Stimulated activated naive CD8-positive, alpha-beta T cell treated with anti-CD3 and anti-CD28 coated beads, Interleukin-15, amount 100 ng/mL, for 72 hours (primary cell): ENCODE measurements around the gene RNU7-1.
A peak's percentile ranks its signal among the peaks of the same experiment; 100 is the strongest.

Source experiments
- ATAC-seq: fragments of 150-1000 bp; cut with Tn5 transposase; 2 replicates; pipeline ENCODE4 v1.10.0; 2021; ENCODE audit warnings: mild to moderate bottlenecking, moderate library complexity
- DNase-seq, 2 donors: peaks; one replicate each; pipeline ENCODE4 v3.0.0; 2021 to 2022
- H3K27ac Mint-ChIP-seq, 2 donors: one replicate each; pipeline ENCODE4 v1.8.0; 2022; ENCODE audit warnings: mild to moderate bottlenecking in 2 of 2, mixed read lengths in 2 of 2, moderate library complexity in 2 of 2
- H3K27me3 Mint-ChIP-seq: one replicate; pipeline ENCODE4 v1.8.0; 2022; ENCODE audit warnings: mixed read lengths
- H3K4me1 Mint-ChIP-seq: one replicate; pipeline ENCODE4 v1.8.0; 2022; ENCODE audit warnings: mild to moderate bottlenecking, mixed read lengths
- H3K4me3 Mint-ChIP-seq, 2 donors: one replicate each; pipeline ENCODE4 v1.8.0; 2022; ENCODE audit warnings: mild to moderate bottlenecking in 2 of 2, mixed read lengths in 2 of 2, moderate library complexity in 1 of 2
- H3K9me3 Mint-ChIP-seq, 2 donors: one replicate each; pipeline ENCODE4 v1.8.0; 2022; ENCODE audit warnings: mixed read lengths in 2 of 2

RNU7-1 gene

GRCh38 chr12:6977653-6978052, 34.0 kb downstream of the RNU7-1 start:
- H3K27me3 Mint-ChIP-seq, result no peaks in the 10 kb centered on the region
- DNase-seq (no peak), ATAC-seq (no peak)
- H3K4me1 Mint-ChIP-seq, result peaks cover 42% of the 10 kb centered on the region
- no peak overlapping the region for H3K4me3 Mint-ChIP-seq
- no peaks in the 10 kb centered on the region for H3K9me3 Mint-ChIP-seq
- peak overlapping the region; percentile 47 to 59 for H3K27ac Mint-ChIP-seq

- Mint-ChIP-seq H3K4me1 (peaks cover 36% of the 10 kb centered on the region), H3K27me3 (no peaks in the 10 kb centered on the region), H3K9me3 (no peaks in the 10 kb centered on the region), H3K4me3 (no peak overlapping the region), H3K27ac (peak overlapping the region in 1 of 2 donors; percentile 71)
- DNase-seq, result no peak
- no peak for ATAC-seq
Observed at GRCh38 chr12:6978188-6978587, 34.6 kb downstream of the RNU7-1 start.

GRCh38 chr12:6978611-6979011, 35.0 kb downstream of the RNU7-1 start:
- Mint-ChIP-seq H3K9me3 (no peaks in the 10 kb centered on the region), H3K4me3 (no peak overlapping the region), H3K27me3 (no peaks in the 10 kb centered on the region), H3K4me1 (peaks cover 32% of the 10 kb centered on the region), H3K27ac (peak overlapping the region in 1 of 2 donors; percentile 71)
- no peak for ATAC-seq
- DNase-seq, result no peak

- Mint-ChIP-seq H3K27ac (peak overlapping the region in 1 of 2 donors; percentile 71), H3K4me3 (no peak overlapping the region), H3K9me3 (no peaks in the 10 kb centered on the region), H3K27me3 (no peaks in the 10 kb centered on the region), H3K4me1 (peaks cover 28% of the 10 kb centered on the region)
- ATAC-seq, result no peak
- DNase-seq, result no peak
Observed at GRCh38 chr12:6979021-6979420, 35.4 kb downstream of the RNU7-1 start.

GRCh38 chr12:6979453-6979852, 35.8 kb downstream of the RNU7-1 start:
- Mint-ChIP-seq H3K4me1 (peaks cover 25% of the 10 kb centered on the region), H3K27ac (no peak overlapping the region), H3K27me3 (no peaks in the 10 kb centered on the region), H3K9me3 (no peaks in the 10 kb centered on the region), H3K4me3 (no peak overlapping the region)
- ATAC-seq (no peak), DNase-seq (no peak)

- DNase-seq (no peak), ATAC-seq (no peak)
- peak overlapping the region in 1 of 2 donors; percentile 62 for H3K27ac Mint-ChIP-seq
- no peaks in the 10 kb centered on the region for H3K9me3 Mint-ChIP-seq
- H3K4me3 Mint-ChIP-seq, result no peak overlapping the region
- H3K27me3 Mint-ChIP-seq, result no peaks in the 10 kb centered on the region
- H3K4me1 Mint-ChIP-seq, result peaks cover 19% of the 10 kb centered on the region
Observed at GRCh38 chr12:6980075-6980474, 36.5 kb downstream of the RNU7-1 start.

- no peak for DNase-seq
- peak overlapping the region in 1 of 2 donors; percentile 71 for H3K27ac Mint-ChIP-seq
- H3K27me3 Mint-ChIP-seq, result no peaks in the 10 kb centered on the region
- peaks cover 14% of the 10 kb centered on the region for H3K4me1 Mint-ChIP-seq
- no peaks in the 10 kb centered on the region for H3K9me3 Mint-ChIP-seq
- ATAC-seq, result no peak
- H3K4me3 Mint-ChIP-seq, result no peak overlapping the region
Observed at GRCh38 chr12:6980740-6981139, 37.1 kb downstream of the RNU7-1 start.

- Mint-ChIP-seq H3K9me3 (no peaks in the 10 kb centered on the region), H3K4me3 (no peak overlapping the region), H3K27ac (peak overlapping the region in 1 of 2 donors; percentile 57), H3K4me1 (peaks cover 8% of the 10 kb centered on the region), H3K27me3 (no peaks in the 10 kb centered on the region)
- ATAC-seq (no peak), DNase-seq (no peak)
Observed at GRCh38 chr12:6981152-6982052, 37.8 kb downstream of the RNU7-1 start.

GRCh38 chr12:6982532-6982931, 38.9 kb downstream of the RNU7-1 start:
- ATAC-seq (no peak), DNase-seq (no peak)
- Mint-ChIP-seq H3K9me3 (no peaks in the 10 kb centered on the region), H3K4me3 (no peak overlapping the region), H3K4me1 (peaks cover 5% of the 10 kb centered on the region), H3K27ac (no peak overlapping the region), H3K27me3 (no peaks in the 10 kb centered on the region)

GRCh38 chr12:6987956-6988553, 44.4 kb downstream of the RNU7-1 start:
- H3K9me3 Mint-ChIP-seq, result no peaks in the 10 kb centered on the region
- DNase-seq (no peak), ATAC-seq (no peak)
- no peaks in the 10 kb centered on the region for H3K4me1 Mint-ChIP-seq
- no peak overlapping the region for H3K4me3 Mint-ChIP-seq
- H3K27ac Mint-ChIP-seq, result peak overlapping the region in 1 of 2 donors; percentile 64
- no peaks in the 10 kb centered on the region for H3K27me3 Mint-ChIP-seq
